ENCODE data around the gene TUBE1. TPM values are rescaled to one million over a fixed set of nuclear protein-coding genes. Genes with fewer than 3 reads are reported as not detected.

TUBE1 gene
- total and polyA plus RNA-seq, 2 of the 4 experiments (the other 2 are of a cell fraction) = 7.9 to 8.6 TPM

- Histone ChIP-seq H4K5ac (ENCODE audit: low read depth, low read length) (no peak overlapping the region), H3K23ac (ENCODE audit: low read depth, low read length) (no peak overlapping the region), H2AK9ac (replicated peaks; ENCODE audit: low read depth, low read length, poor library complexity) (no peak overlapping the region), H4K91ac (ENCODE audit: insufficient read depth, low read depth, low read length) (no peak overlapping the region), H2AFZ (replicated peaks; ENCODE audit: low read length, poor library complexity) (no peak overlapping the region), H3K4me2 (ENCODE audit: low read depth, low read length) (no peak overlapping the region), H3K18ac (ENCODE audit: low read depth, low read length) (no peak overlapping the region), H3K4me3 (ENCODE audit: insufficient read depth, low read depth, low read length) (no peak overlapping the region), H3K27me3 (ENCODE audit: control insufficient read depth, insufficient read depth, low read length) (peaks cover 15% of the 10 kb centered on the region), H4K8ac (ENCODE audit: low read depth in 2 of 2, low read length in 2 of 2) (no peak overlapping the region), H3K4me1 (ENCODE audit: control insufficient read depth, insufficient read depth, low read length) (no peaks in the 10 kb centered on the region), H3K4ac (ENCODE audit: low read depth, low read length) (no peak overlapping the region), H3K36me3 (ENCODE audit: control insufficient read depth, insufficient read depth, low read length) (no peaks in the 10 kb centered on the region), H3K14ac (replicated peaks; ENCODE audit: low read depth, low read length) (no peak overlapping the region), H2BK5ac (ENCODE audit: low read depth, low read length, poor library complexity, severe bottlenecking) (no peak overlapping the region), H3K9ac (ENCODE audit: low read depth, low read length) (no peak overlapping the region), H3K9me1 (ENCODE audit: insufficient read depth, low read length) (0 out of 2 replicates have a peak, but pooled peaks cover 3% of the 10 kb centered on the region), H3K9me3 (ENCODE audit: control insufficient read depth, insufficient read depth, low read length) (no peaks in the 10 kb centered on the region), H2BK20ac (ENCODE audit: low read depth, low read length) (no peak overlapping the region), H2AK5ac (ENCODE audit: low read depth, low read length) (no peak overlapping the region), H3K79me1 (ENCODE audit: low read depth in 1 of 2, low read length in 2 of 2) (no peaks in the 10 kb centered on the region), H4K20me1 (ENCODE audit: insufficient read depth, low read length) (no peaks in the 10 kb centered on the region), H3K27ac (ENCODE audit: insufficient read depth, low read length) (no peak overlapping the region), H2BK120ac (ENCODE audit: low read depth, low read length) (no peak overlapping the region), H2BK15ac (ENCODE audit: low read depth, low read length) (no peak overlapping the region), H3K56ac (ENCODE audit: extremely low read depth, insufficient read depth, low read length) (no peak overlapping the region)
- 100% methylated on average over 2 of the region's 7 CpGs; no CpG with 5 or more reads in 1 of the 2 experiments for WGBS, 2 experiments (ENCODE audit: extremely low coverage in 2 of 2, insufficient read length in 1 of 2)
- ATAC-seq (ENCODE audit: low read depth) (no peak), DNase-seq (no peak)
- dilution Hi-C loops (cut with HindIII; ENCODE audit: low sequenced_read_pairs, unreplicated experiment) (no loop called here), intact Hi-C loops (cut with micrococcal nuclease) (no loop called here), in situ Hi-C loops (cut with MboI; ENCODE audit: low sequenced_read_pairs) (loop anchor here (25.0 kb wide), 2 partner anchors 668 to 993 kb away; no protein-coding TSS in a partner anchor)
- BruUV-seq (replicated peaks) = no TSS peak
- CTCF ChIA-PET = no interaction called here
- POLR2A ChIA-PET (ENCODE audit: unreplicated experiment) = no interaction called here
- TF ChIP-seq RCOR1 (IDR thresholded peaks at IDR 0.05; ENCODE audit: insufficient replicate concordance, low read length) (no peak), NFE2L2 (IDR thresholded peaks at IDR 0.05; ENCODE audit: low read depth, low read length) (no peak), SMC3 (IDR thresholded peaks at IDR 0.05; ENCODE audit: low read depth, low read length) (no peak), USF2 (IDR thresholded peaks at IDR 0.05; ENCODE audit: low read depth, low read length) (no peak), MXI1 (IDR thresholded peaks at IDR 0.05; ENCODE audit: borderline replicate concordance, low read depth, low read length) (no peak), CHD1 (IDR thresholded peaks at IDR 0.05; ENCODE audit: low read depth, low read length) (no peak), BHLHE40 (IDR thresholded peaks at IDR 0.05; ENCODE audit: low read depth, low read length) (no peak), RAD21 (IDR thresholded peaks at IDR 0.05; ENCODE audit: low read length) (no peak), MAZ (IDR thresholded peaks at IDR 0.05; ENCODE audit: borderline replicate concordance, low read depth, low read length) (no peak), RFX5 (IDR thresholded peaks at IDR 0.05; ENCODE audit: low read depth, low read length) (no peak)
These were observed 56.9 kb downstream of the TUBE1 start for GRCh38 chr6:112030206-112030960.

Measured in IMR-90 (cell line).